ENCODE data around the gene ZDHHC20. TPM values are rescaled to one million over a fixed set of nuclear protein-coding genes. Genes with fewer than 3 reads are reported as not detected.

ZDHHC20 gene
- total and polyA plus RNA-seq, 8 donors: 93.2 to 123 (median 114) TPM

DNA sequence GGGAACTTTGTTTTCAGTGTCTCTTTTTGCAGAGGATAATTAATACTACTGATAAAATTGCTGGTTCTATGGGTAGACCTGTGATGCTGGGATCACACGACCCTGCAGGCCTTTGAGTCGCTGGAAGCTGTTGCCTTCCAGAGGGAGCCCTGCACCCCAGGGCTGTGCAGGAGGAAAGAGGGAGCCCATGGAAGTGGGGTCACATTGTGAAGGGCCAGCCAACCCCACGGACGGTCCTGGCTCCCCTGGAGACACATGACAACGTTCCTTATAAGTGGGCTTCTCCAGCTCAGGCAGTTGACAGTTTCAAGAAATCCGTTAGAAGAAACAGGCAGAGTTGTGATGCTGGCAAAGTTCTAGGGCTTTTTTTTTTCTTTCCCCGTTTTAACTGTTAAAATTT lies 98.0 kb downstream of the ZDHHC20 start:
- Histone ChIP-seq H3K27me3 (no peaks in the 10 kb centered on the region), H3K9me3 (no peaks in the 10 kb centered on the region), H3K4me1 (no peaks in the 10 kb centered on the region), H3K27ac (no peak overlapping the region), H3K36me3 (no peaks in the 10 kb centered on the region), H3K4me3 (no peak overlapping the region)
- TF ChIP-seq, protein P1, sequence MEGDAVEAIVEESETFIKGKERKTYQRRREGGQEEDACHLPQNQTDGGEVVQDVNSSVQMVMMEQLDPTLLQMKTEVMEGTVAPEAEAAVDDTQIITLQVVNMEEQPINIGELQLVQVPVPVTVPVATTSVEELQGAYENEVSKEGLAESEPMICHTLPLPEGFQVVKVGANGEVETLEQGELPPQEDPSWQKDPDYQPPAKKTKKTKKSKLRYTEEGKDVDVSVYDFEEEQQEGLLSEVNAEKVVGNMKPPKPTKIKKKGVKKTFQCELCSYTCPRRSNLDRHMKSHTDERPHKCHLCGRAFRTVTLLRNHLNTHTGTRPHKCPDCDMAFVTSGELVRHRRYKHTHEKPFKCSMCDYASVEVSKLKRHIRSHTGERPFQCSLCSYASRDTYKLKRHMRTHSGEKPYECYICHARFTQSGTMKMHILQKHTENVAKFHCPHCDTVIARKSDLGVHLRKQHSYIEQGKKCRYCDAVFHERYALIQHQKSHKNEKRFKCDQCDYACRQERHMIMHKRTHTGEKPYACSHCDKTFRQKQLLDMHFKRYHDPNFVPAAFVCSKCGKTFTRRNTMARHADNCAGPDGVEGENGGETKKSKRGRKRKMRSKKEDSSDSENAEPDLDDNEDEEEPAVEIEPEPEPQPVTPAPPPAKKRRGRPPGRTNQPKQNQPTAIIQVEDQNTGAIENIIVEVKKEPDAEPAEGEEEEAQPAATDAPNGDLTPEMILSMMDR (IDR thresholded peaks at IDR 0.05): no peak
- DNase-seq (no peak), ATAC-seq (no peak)
- intact Hi-C loops (cut with DNase I): no loop called here

DNA sequence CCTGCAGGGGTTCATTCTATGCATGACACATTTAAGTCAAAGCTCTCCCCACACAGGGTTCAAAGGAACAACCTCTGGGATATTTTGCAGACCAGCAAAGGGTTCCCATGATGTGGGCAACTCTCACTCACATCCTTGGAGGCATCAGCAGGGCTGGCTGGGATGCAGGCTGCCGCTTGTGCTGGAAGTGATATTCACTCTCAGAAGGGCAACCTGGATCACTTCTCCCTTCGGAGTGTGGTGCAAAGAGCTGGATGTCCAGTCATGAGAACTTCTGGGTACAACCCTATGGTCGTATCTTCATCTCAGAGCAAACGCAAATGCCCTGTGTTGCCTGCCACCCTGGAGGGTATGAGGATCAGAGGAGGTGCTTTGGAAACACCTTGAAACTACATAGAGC lies 98.6 kb downstream of the ZDHHC20 start:
- Histone ChIP-seq H3K4me1 (no peaks in the 10 kb centered on the region), H3K36me3 (no peaks in the 10 kb centered on the region), H3K9me3 (no peaks in the 10 kb centered on the region), H3K4me3 (no peak overlapping the region), H3K27ac (no peak overlapping the region), H3K27me3 (no peaks in the 10 kb centered on the region)
- TF ChIP-seq, protein P1 (IDR thresholded peaks at IDR 0.05): no peak
- intact Hi-C loops (cut with DNase I): no loop called here
- ATAC-seq: no peak
- DNase-seq: no peak

DNA sequence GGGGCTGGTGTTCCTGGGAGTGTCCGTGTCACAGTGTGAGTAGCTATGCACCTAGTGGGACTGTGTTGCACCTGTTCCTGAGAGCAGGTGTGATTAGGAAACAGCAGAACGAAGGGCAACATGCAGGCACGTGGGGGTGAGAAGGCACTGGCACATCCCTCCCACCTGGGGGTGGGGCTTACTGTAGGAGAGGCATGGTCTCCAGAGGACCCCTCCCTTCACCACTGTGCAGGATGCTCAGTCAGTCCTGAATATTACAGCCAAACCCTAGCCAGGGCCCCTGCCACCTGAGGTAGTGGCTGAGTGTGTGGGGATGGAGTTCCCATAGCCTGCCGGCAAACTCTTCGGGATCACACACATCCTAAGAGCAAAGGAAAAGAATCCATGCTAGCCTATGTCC lies 99.2 kb downstream of the ZDHHC20 start:
- no peak overlapping the region for H3K27ac ChIP-seq
- ATAC-seq: no peak
- no peak for DNase-seq
- H3K9me3 ChIP-seq: no peaks in the 10 kb centered on the region
- no peaks in the 10 kb centered on the region for H3K4me1 ChIP-seq
- intact Hi-C loops (cut with DNase I): no loop called here
- no peaks in the 10 kb centered on the region for H3K27me3 ChIP-seq
- no peaks in the 10 kb centered on the region for H3K36me3 ChIP-seq
- TF ChIP-seq, protein P1 (IDR thresholded peaks at IDR 0.05): no peak
- no peak overlapping the region for H3K4me3 ChIP-seq

DNA sequence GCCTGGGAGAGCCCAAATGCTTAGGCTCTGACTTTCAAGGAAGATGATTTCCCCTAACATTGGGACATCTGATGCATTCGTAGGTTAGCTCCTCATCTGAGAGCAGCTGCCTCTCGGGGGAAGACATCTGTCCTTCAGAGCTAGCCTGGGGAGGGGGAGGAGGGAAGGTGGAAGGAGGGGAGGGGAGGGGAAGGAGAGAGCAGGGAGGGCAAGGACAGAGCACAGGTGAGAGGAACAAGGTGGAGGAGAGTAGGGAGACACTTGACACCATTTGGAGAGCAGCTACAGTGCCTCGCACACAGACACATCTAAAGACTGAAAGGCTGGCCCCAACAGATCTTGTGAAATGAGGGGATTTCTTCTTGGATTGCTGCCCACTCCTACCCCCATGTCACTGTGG lies 103.8 kb downstream of the ZDHHC20 start:
- no peak for ATAC-seq
- no peaks in the 10 kb centered on the region for H3K9me3 ChIP-seq
- DNase-seq: no peak
- no peak overlapping the region for H3K4me3 ChIP-seq
- H3K27me3 ChIP-seq: no peaks in the 10 kb centered on the region
- no peak overlapping the region for H3K27ac ChIP-seq
- no peaks in the 10 kb centered on the region for H3K4me1 ChIP-seq
- intact Hi-C loops (cut with DNase I): no loop called here
- no peaks in the 10 kb centered on the region for H3K36me3 ChIP-seq
- TF ChIP-seq, protein P1 (IDR thresholded peaks at IDR 0.05): no peak

DNA sequence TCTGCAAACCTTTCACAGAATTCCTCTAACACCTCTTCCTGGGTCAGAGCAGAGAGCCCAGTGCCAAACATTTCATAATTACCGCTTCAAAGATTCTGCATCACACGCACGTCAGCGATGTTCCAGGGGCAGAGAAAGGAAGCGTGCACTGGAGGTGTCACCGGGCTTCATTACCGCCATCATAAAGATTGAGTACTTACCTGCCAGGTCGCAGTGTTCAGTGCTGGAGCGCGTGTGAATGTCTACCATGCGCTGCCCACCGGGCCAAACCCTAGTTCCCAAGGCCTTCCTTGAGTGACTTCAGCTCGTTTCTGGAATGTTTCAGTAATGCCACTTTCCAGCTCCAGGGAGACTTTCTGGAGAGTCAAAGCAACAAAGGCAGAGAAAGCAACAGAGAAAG lies 104.4 kb downstream of the ZDHHC20 start:
- ATAC-seq (no peak), DNase-seq (no peak)
- Histone ChIP-seq H3K27ac (no peak overlapping the region), H3K36me3 (no peaks in the 10 kb centered on the region), H3K4me3 (no peak overlapping the region), H3K9me3 (no peaks in the 10 kb centered on the region), H3K27me3 (no peaks in the 10 kb centered on the region), H3K4me1 (no peaks in the 10 kb centered on the region)
- intact Hi-C loops (cut with DNase I): no loop called here
- TF ChIP-seq, protein P1 (IDR thresholded peaks at IDR 0.05): no peak
